Activated B cell treated with CpG ODN at 0.5 μM for 24 hours (primary cell): ENCODE measurements around the gene TNFRSF18. TPM values are rescaled to one million over a fixed set of nuclear protein-coding genes. Genes with fewer than 3 reads are reported as not detected.

Source experiments
- ATAC-seq: fragments of 200-7000 bp; cut with Tn5 transposase; one replicate; pipeline ENCODE4 v1.10.0; 2021; ENCODE audit warnings: low read depth, mild to moderate bottlenecking, moderate library complexity
- CTCF ChIA-PET: fragments of 350-600 bp; sonication (Branson Sonifier 250); formaldehyde crosslinking; loops from one replicate; lab custom pipeline; 2021; ENCODE audit warnings: antibody characterized with exemption; lab: Charles Lee
- POLR2A ChIA-PET: fragments of 350-600 bp; sonication (Branson Sonifier 250); formaldehyde crosslinking; loops from one replicate; lab custom pipeline; 2021; ENCODE audit warnings: antibody characterized with exemption; lab: Charles Lee
- DNase-seq: peaks from one replicate; pipeline ENCODE4 v3.0.0; 2022
- H3K27ac Mint-ChIP-seq: one replicate; pipeline ENCODE4 v1.8.0; 2020; ENCODE audit warnings: mixed read lengths
- H3K27me3 Mint-ChIP-seq: one replicate; pipeline ENCODE4 v1.8.0; 2021; ENCODE audit warnings: mixed read lengths
- H3K36me3 Mint-ChIP-seq: one replicate; pipeline ENCODE4 v1.8.0; 2021; ENCODE audit warnings: low read depth, mixed read lengths
- H3K4me1 Mint-ChIP-seq: one replicate; pipeline ENCODE4 v1.8.0; 2021; ENCODE audit warnings: mixed read lengths
- H3K4me3 Mint-ChIP-seq: one replicate; pipeline ENCODE4 v1.8.0; 2020; ENCODE audit warnings: mild to moderate bottlenecking, mixed read lengths
- H3K9me3 Mint-ChIP-seq: one replicate; pipeline ENCODE4 v1.8.0; 2020; ENCODE audit warnings: mixed read lengths
- CTCF ChIP-seq: fragments of 200-600 bp; IDR thresholded peaks from one replicate; pipeline ENCODE4 v1.8.0; 2022; ENCODE audit warnings: antibody characterized with exemption, mild to moderate bottlenecking
- intact Hi-C: fragments of 100-400 bp; cut with micrococcal nuclease; formaldehyde crosslinking; loops from one replicate; pipeline ENCODE4 v1.15.1; 2024
- total RNA-seq: library from RNA; stranded (reverse); gene quantifications from 2 replicates; pipeline ENCODE4 v1.2.3, GENCODE V29; 2022

The TNFRSF18 gene
- total RNA-seq, 1 donor from 2014 or later = 37.5 TPM

DNA sequence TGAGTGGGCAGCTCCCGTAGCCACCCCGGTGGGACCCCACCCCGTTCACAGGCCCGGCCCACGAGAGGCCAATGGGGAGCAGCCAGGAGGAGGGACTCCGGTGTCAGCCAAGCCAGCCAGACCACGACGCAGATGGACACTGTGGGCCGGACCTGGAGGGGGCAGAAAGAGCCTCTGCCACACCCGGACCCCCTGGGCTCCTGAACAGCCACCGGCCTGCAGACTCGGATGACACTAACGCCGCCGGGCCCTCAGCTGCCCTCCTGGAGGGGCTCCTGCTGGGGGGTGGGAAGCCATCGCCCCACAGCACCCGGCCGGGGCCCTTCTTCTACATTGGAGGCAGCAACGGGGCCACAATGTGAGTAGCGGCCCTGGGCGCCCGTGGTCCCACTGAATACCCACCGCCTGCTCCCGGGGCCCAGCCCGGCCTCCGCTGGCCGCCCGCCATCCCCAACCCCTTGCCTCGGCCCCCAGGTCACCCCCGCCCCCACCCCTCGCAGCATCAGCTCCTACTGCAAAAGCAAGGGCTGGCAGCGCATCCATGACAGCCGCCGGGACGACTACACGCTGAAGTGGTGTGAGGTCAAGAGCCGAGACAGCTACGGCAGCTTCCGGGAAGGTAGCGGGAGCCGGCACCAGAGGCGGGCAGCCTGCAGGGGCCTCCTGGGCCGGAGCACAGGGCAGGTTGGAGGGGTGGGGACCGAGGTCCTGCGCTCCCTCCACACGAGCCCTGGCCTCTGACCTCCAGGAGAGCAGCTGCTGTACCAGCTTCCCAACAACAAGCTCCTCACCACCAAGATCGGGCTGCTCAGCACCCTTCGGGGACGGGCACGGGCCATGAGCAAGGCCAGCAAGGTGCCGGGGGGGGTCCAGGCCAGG lies 26.2 kb downstream of the TNFRSF18 start:
- H3K27ac Mint-ChIP-seq = no peak overlapping the region
- H3K36me3 Mint-ChIP-seq = no peaks in the 10 kb centered on the region
- no peak for TF ChIP-seq CTCF
- ATAC-seq (no peak), DNase-seq (peak; percentile 15)
- H3K9me3 Mint-ChIP-seq = no peaks in the 10 kb centered on the region
- ChIA-PET POLR2A (interaction anchor here (0.6 to 0.8 kb wide), 2 partner anchors 27 to 44 kb away, joined by 4 read pairs; no protein-coding TSS in a partner anchor), CTCF (no interaction called here)
- peaks cover 25% of the 10 kb centered on the region for H3K27me3 Mint-ChIP-seq
- peaks cover 5% of the 10 kb centered on the region for H3K4me1 Mint-ChIP-seq
- H3K4me3 Mint-ChIP-seq = no peak overlapping the region
- intact Hi-C loops = no loop called here

DNA sequence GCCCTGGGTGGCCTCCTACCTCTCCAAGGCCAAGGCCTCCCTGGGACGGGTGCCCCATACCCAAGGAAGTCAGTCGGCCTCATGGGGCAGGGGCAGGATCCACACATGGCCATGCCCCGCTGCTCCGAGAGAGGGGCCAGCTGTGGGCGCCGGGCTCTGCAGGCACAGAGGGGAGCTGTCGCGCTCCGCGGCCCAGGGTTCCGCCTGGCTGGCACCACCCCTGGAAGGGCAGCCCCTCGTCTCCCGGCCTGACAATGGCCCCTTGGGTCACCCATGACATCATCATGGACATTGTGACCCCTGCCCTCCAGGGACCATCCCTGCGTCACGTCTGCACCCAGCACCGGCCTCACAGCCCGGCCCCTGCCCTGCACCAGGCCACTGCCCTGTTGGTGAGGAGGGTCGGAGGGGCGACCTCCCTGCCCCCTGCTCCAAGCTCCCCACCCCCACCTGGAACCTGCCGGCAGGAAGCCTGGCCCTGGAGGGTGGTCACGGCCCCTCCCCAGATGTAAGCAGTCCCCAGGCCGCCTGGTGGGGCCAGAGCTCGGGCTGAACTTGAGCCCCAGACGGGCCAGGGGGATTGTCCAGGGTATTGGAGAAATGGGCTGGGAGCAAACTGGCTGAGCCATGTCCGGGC lies 26.9 kb downstream of the TNFRSF18 start:
- peak; percentile 17 for DNase-seq
- no peak for TF ChIP-seq CTCF
- no peak overlapping the region for H3K27ac Mint-ChIP-seq
- peaks cover 25% of the 10 kb centered on the region for H3K27me3 Mint-ChIP-seq
- ChIA-PET POLR2A (interaction anchor here (0.8 kb wide), 1 partner anchor 43 kb away, joined by 4 read pairs; no protein-coding TSS in a partner anchor), CTCF (no interaction called here)
- no peak overlapping the region for H3K4me3 Mint-ChIP-seq
- no peaks in the 10 kb centered on the region for H3K9me3 Mint-ChIP-seq
- H3K36me3 Mint-ChIP-seq = no peaks in the 10 kb centered on the region
- peak; percentile 38 for ATAC-seq
- intact Hi-C loops = no loop called here
- H3K4me1 Mint-ChIP-seq = peaks cover 9% of the 10 kb centered on the region

- no peak overlapping the region for H3K4me3 Mint-ChIP-seq
- no peak for TF ChIP-seq CTCF
- peaks cover 25% of the 10 kb centered on the region for H3K27me3 Mint-ChIP-seq
- intact Hi-C loops = no loop called here
- ChIA-PET CTCF (no interaction called here), POLR2A (no interaction called here)
- ATAC-seq (no peak), DNase-seq (no peak)
- no peak overlapping the region for H3K27ac Mint-ChIP-seq
- H3K36me3 Mint-ChIP-seq = no peaks in the 10 kb centered on the region
- no peaks in the 10 kb centered on the region for H3K9me3 Mint-ChIP-seq
- H3K4me1 Mint-ChIP-seq = peaks cover 13% of the 10 kb centered on the region
These were observed 27.5 kb downstream of the TNFRSF18 start for GRCh38 chr1:1178794-1179331.

- H3K4me1 Mint-ChIP-seq = peaks cover 23% of the 10 kb centered on the region
- no peak overlapping the region for H3K4me3 Mint-ChIP-seq
- no peak for TF ChIP-seq CTCF
- POLR2A ChIA-PET = no interaction called here
- no peaks in the 10 kb centered on the region for H3K36me3 Mint-ChIP-seq
- DNase-seq (no peak), ATAC-seq (no peak)
- intact Hi-C loops = no loop called here
- H3K9me3 Mint-ChIP-seq = no peaks in the 10 kb centered on the region
- CTCF ChIA-PET = no interaction called here
- H3K27me3 Mint-ChIP-seq = peaks cover 23% of the 10 kb centered on the region
- H3K27ac Mint-ChIP-seq = no peak overlapping the region
These were observed 28.8 kb downstream of the TNFRSF18 start for GRCh38 chr1:1177452-1178206.
